ENCODE data around the gene LANCL2.

Gene LANCL2

DNA sequence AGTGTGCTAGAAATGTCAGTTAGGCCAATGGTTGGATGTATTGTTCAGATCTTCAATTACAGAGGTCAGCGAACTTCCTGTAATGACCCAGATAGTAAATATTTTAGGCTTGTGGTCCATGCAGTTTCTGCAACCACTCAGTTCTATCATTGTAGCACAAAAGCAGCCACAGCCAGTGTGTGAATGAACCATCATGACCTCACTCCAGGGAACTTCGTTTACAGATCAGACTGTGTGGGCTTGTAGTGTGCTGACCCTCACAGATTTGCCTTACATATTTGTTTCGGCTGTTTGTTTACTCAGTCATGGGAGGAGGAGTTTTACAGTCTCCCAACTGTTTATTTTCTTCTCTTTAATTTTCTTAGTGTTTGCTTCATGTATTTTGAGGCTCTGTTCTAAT lies 55.4 kb downstream of the LANCL2 start:
- Histone ChIP-seq H3K27me3 (ENCODE audit: insufficient read depth, poor library complexity, severe bottlenecking) (no peaks in the 10 kb centered on the region), H3K4me3 (ENCODE audit: severe bottlenecking) (no peak overlapping the region), H3K9me3 (ENCODE audit: severe bottlenecking) (no peaks in the 10 kb centered on the region), H3K27ac (ENCODE audit: poor library complexity, severe bottlenecking) (no peak overlapping the region), H3K36me3 (ENCODE audit: low read depth) (no peaks in the 10 kb centered on the region), H3K4me1 (ENCODE audit: insufficient read depth, poor library complexity, severe bottlenecking) (no peaks in the 10 kb centered on the region)
- DNase-seq (ENCODE audit: low spot score) = no peak
- TF ChIP-seq, protein P1, sequence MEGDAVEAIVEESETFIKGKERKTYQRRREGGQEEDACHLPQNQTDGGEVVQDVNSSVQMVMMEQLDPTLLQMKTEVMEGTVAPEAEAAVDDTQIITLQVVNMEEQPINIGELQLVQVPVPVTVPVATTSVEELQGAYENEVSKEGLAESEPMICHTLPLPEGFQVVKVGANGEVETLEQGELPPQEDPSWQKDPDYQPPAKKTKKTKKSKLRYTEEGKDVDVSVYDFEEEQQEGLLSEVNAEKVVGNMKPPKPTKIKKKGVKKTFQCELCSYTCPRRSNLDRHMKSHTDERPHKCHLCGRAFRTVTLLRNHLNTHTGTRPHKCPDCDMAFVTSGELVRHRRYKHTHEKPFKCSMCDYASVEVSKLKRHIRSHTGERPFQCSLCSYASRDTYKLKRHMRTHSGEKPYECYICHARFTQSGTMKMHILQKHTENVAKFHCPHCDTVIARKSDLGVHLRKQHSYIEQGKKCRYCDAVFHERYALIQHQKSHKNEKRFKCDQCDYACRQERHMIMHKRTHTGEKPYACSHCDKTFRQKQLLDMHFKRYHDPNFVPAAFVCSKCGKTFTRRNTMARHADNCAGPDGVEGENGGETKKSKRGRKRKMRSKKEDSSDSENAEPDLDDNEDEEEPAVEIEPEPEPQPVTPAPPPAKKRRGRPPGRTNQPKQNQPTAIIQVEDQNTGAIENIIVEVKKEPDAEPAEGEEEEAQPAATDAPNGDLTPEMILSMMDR (IDR thresholded peaks at IDR 0.05; ENCODE audit: poor library complexity, severe bottlenecking) = no peak
- ATAC-seq (ENCODE audit: low read depth) = no peak

DNA sequence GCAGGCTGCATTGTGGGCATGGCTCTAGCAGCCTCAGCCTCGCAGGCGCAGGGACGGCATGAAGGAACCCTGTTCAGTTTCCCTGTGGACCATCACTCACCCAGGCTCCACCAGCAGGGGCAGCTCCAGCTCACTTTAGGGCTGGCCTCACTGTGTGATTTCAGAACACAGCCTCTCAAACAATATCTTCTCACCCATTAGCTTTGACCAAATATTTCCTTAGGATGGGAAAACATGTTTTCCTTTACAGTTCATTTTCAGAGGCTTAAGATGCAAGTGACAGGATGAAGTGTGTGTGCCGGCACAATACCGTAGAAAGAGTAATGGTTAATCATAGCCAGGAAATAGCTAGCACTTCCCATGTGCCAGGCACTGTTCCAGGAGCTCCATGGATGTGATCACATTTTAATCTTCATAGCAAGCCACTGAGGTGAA lies 58.2 kb downstream of the LANCL2 start:
- Histone ChIP-seq H3K27me3 (ENCODE audit: insufficient read depth, poor library complexity, severe bottlenecking) (no peaks in the 10 kb centered on the region), H3K4me3 (ENCODE audit: severe bottlenecking) (no peak overlapping the region), H3K9me3 (ENCODE audit: severe bottlenecking) (no peaks in the 10 kb centered on the region), H3K4me1 (ENCODE audit: insufficient read depth, poor library complexity, severe bottlenecking) (no peaks in the 10 kb centered on the region), H3K36me3 (ENCODE audit: low read depth) (no peaks in the 10 kb centered on the region), H3K27ac (ENCODE audit: poor library complexity, severe bottlenecking) (no peak overlapping the region)
- TF ChIP-seq, protein P1 (IDR thresholded peaks at IDR 0.05; ENCODE audit: poor library complexity, severe bottlenecking) = no peak
- ATAC-seq (ENCODE audit: low read depth) (no peak), DNase-seq (ENCODE audit: low spot score) (no peak)

DNA sequence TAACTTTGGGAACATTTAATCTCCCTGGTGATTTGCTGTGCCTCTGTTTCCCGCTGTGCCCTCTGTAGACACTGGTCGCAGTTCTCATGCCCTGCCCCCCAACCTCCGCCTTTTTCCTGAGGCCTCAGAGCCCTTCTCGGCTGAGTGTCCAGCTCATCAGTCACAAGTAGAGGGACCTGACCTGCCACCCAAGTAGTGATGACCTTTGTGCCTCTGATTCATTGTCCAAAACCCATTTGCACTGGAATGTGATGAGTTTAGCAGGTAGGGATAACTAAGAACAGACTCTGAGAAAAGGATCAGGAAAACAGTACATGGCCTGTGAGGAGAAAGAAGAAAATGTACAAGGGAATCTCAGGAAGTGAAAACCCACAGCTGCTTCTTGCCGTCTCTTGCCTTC lies 58.8 kb downstream of the LANCL2 start:
- Histone ChIP-seq H3K27me3 (ENCODE audit: insufficient read depth, poor library complexity, severe bottlenecking) (no peaks in the 10 kb centered on the region), H3K4me3 (ENCODE audit: severe bottlenecking) (no peak overlapping the region), H3K4me1 (ENCODE audit: insufficient read depth, poor library complexity, severe bottlenecking) (no peaks in the 10 kb centered on the region), H3K27ac (ENCODE audit: poor library complexity, severe bottlenecking) (no peak overlapping the region), H3K9me3 (ENCODE audit: severe bottlenecking) (no peaks in the 10 kb centered on the region), H3K36me3 (ENCODE audit: low read depth) (no peaks in the 10 kb centered on the region)
- TF ChIP-seq, protein P1 (IDR thresholded peaks at IDR 0.05; ENCODE audit: poor library complexity, severe bottlenecking) = no peak
- DNase-seq (ENCODE audit: low spot score) (no peak), ATAC-seq (ENCODE audit: low read depth) (no peak)

DNA sequence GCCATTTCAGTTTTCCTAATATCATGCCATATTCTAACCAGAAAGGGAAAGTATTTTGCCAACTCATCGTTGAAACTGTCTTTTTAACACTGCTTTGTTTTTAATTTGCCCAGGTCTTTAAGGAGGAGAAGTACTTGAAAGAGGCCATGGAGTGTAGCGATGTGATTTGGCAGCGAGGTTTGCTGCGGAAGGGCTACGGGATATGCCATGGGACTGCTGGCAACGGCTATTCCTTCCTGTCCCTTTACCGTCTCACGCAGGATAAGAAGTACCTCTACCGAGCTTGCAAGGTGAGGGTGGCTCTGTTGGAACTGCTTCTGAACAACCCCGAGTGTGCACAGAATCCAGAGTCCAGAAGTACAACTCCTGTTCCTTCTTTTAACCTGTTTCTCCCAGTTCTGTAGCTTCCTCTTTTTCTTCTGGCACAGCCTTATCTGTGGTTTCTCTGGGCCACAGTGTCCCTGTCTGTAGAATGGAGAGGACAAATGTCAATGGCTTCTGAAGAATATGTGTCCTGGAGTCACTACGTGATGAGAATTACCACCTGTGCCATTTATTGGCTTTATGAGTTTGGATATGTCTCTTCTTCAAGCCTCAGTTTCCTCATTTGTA lies 60.1 kb downstream of the LANCL2 start:
- Histone ChIP-seq H3K4me1 (ENCODE audit: insufficient read depth, poor library complexity, severe bottlenecking) (no peaks in the 10 kb centered on the region), H3K27me3 (ENCODE audit: insufficient read depth, poor library complexity, severe bottlenecking) (no peaks in the 10 kb centered on the region), H3K9me3 (ENCODE audit: severe bottlenecking) (no peaks in the 10 kb centered on the region), H3K36me3 (ENCODE audit: low read depth) (no peaks in the 10 kb centered on the region), H3K4me3 (ENCODE audit: severe bottlenecking) (no peak overlapping the region), H3K27ac (ENCODE audit: poor library complexity, severe bottlenecking) (no peak overlapping the region)
- TF ChIP-seq, protein P1 (IDR thresholded peaks at IDR 0.05; ENCODE audit: poor library complexity, severe bottlenecking) = no peak
- ATAC-seq (ENCODE audit: low read depth) (no peak), DNase-seq (ENCODE audit: low spot score) (no peak)

DNA sequence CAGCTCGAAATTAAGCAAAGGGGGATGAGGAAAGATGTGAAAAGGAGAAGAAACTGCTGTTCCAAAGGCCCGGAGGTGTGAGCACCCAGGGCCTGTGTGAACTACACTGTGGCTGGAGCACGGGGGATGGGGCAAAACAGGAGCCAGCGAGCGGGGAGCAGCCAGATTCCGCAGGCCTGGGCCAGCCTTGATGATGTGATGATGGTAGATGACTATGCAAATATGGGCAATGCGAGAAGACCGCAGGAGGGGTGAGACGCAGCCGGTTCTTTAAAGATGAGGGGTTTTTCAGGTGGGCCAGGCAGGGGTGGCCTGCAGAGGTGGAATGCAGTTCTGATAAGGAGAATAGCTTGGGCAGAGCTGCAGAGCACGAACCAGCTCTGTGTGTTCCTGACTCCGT lies 61.5 kb downstream of the LANCL2 start:
- no peak for DNase-seq (ENCODE audit: low spot score)

More for the DNA sequence above, 61.5 kb downstream of the LANCL2 start:
- Histone ChIP-seq H3K4me1 (ENCODE audit: insufficient read depth, poor library complexity, severe bottlenecking) (no peaks in the 10 kb centered on the region), H3K4me3 (ENCODE audit: severe bottlenecking) (no peak overlapping the region), H3K36me3 (ENCODE audit: low read depth) (no peaks in the 10 kb centered on the region), H3K27ac (ENCODE audit: poor library complexity, severe bottlenecking) (no peak overlapping the region), H3K27me3 (ENCODE audit: insufficient read depth, poor library complexity, severe bottlenecking) (no peaks in the 10 kb centered on the region), H3K9me3 (ENCODE audit: severe bottlenecking) (no peaks in the 10 kb centered on the region)
- TF ChIP-seq, protein P1 (IDR thresholded peaks at IDR 0.05; ENCODE audit: poor library complexity, severe bottlenecking) = no peak
- no peak for ATAC-seq (ENCODE audit: low read depth)

Data from RWPE2 (cell line).